Activated CD8-positive, alpha-beta memory T cell treated with anti-CD3 and anti-CD28 coated beads for 4 hours (primary cell): ENCODE results near the gene COL18A1.

Experiments used
- DNase-seq, 2 donors: peaks; one replicate each; pipeline ENCODE4 v3.0.0-alpha.2; 2020; ENCODE audit warnings: low read depth in 2 of 2

COL18A1 gene

GRCh38 chr21:45479691-45480675 is 75.0 kb downstream of the COL18A1 start:
- DNase-seq: no peak

GRCh38 chr21:45480701-45481500 is 75.9 kb downstream of the COL18A1 start:
- no peak for DNase-seq

GRCh38 chr21:45481566-45481965 is 76.6 kb downstream of the COL18A1 start:
- no peak for DNase-seq

- DNase-seq: no peak
These were observed 77.3 kb downstream of the COL18A1 start for GRCh38 chr21:45481977-45482898.

GRCh38 chr21:45482899-45483821 is 78.2 kb downstream of the COL18A1 start:
- DNase-seq: no peak

GRCh38 chr21:45484318-45484717 is 79.4 kb downstream of the COL18A1 start:
- DNase-seq: no peak

- no peak for DNase-seq
These were observed 80.9 kb downstream of the COL18A1 start for GRCh38 chr21:45485686-45486442.

- DNase-seq: no peak
These were observed 81.6 kb downstream of the COL18A1 start for GRCh38 chr21:45486443-45487160.

GRCh38 chr21:45487161-45487806 is 82.3 kb downstream of the COL18A1 start:
- no peak for DNase-seq

GRCh38 chr21:45487891-45488600 is 83.1 kb downstream of the COL18A1 start:
- DNase-seq: no peak

- no peak for DNase-seq
These were observed 84.2 kb downstream of the COL18A1 start for GRCh38 chr21:45488931-45489721.

- DNase-seq: no peak
These were observed 84.7 kb downstream of the COL18A1 start for GRCh38 chr21:45489722-45489982.

- no peak for DNase-seq
These were observed 85.2 kb downstream of the COL18A1 start for GRCh38 chr21:45490049-45490731.

GRCh38 chr21:45491056-45491455 is 86.1 kb downstream of the COL18A1 start:
- no peak for DNase-seq

- DNase-seq: no peak
These were observed 86.7 kb downstream of the COL18A1 start for GRCh38 chr21:45491623-45492022.

GRCh38 chr21:45492765-45493164 is 87.8 kb downstream of the COL18A1 start:
- no peak for DNase-seq
